Measurements from ENCODE around the gene PIWIL4.
"Not testable (repeated sequence)": the region's sequence is repeated elsewhere in the genome, so short reads cannot be mapped to it uniquely, and the experiment has no call there.

The PIWIL4 gene

GRCh38 chr11:94558932-94559331 is 8.2 kb upstream of the PIWIL4 start:
- DNase-seq (ENCODE audit: insufficient read length, low spot score) = no peak
- no peak for FAIRE-seq
- TF ChIP-seq, protein P1, sequence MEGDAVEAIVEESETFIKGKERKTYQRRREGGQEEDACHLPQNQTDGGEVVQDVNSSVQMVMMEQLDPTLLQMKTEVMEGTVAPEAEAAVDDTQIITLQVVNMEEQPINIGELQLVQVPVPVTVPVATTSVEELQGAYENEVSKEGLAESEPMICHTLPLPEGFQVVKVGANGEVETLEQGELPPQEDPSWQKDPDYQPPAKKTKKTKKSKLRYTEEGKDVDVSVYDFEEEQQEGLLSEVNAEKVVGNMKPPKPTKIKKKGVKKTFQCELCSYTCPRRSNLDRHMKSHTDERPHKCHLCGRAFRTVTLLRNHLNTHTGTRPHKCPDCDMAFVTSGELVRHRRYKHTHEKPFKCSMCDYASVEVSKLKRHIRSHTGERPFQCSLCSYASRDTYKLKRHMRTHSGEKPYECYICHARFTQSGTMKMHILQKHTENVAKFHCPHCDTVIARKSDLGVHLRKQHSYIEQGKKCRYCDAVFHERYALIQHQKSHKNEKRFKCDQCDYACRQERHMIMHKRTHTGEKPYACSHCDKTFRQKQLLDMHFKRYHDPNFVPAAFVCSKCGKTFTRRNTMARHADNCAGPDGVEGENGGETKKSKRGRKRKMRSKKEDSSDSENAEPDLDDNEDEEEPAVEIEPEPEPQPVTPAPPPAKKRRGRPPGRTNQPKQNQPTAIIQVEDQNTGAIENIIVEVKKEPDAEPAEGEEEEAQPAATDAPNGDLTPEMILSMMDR (IDR thresholded peaks at IDR 0.05; ENCODE audit: insufficient read depth, missing control alignments) = no peak

DNA sequence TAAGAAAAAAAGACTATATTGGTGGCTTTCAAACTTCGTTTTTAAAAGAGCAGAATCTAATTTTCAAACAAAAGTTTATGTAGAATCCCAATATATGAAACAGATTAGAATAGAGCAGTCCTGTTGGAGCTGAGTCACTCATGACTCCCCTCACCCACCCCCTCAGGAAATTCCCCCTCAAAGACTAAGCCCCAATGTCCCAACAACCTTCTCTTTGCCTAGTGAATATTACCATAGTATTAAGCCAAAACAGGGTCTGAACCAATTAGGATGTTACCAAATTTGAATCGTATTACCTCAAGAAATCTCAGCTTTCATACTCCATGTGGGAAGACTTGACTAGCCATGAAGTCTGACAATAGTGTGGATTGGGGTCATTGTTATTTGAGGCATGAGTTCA is 7.8 kb upstream of the PIWIL4 start:
- TF ChIP-seq, protein P1 (IDR thresholded peaks at IDR 0.05; ENCODE audit: insufficient read depth, missing control alignments) = no peak
- FAIRE-seq (no peak), DNase-seq (ENCODE audit: insufficient read length, low spot score) (no peak)

GRCh38 chr11:94560834-94561233 is 6.3 kb upstream of the PIWIL4 start:
- TF ChIP-seq, protein P1 (IDR thresholded peaks at IDR 0.05; ENCODE audit: insufficient read depth, missing control alignments) = no peak
- FAIRE-seq (no peak), DNase-seq (ENCODE audit: insufficient read length, low spot score) (no peak)

DNA sequence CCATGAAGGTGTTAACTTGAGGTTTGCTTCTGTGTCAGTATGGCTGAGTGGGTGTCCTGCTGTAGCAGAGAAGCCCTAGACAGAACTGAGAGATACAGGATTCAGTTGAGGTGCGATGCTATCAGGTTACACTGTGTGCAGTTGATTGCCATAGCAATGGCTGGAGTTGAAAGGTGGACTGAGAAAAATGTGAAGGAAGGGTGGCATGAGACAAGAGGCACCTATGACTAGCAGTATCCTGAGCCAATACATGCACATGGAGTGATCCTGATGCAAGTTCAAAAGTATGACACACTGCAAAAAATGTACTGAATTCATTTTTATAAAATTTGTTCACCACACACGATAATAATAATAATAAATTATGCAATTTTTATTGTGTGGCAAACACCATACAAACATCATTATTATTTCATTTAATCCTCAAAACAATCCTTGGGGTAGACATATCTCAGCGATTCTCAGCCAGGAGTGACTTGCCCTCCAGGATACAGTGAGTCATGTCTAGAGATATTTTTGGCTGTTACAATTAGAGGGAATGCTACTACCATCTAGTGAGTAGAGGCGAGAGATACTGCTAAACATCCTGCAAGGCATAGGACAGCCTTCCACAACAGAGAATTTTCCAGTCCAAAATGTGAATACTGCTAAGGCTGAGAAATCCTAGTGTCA is 3.9 kb upstream of the PIWIL4 start:
- FAIRE-seq = no peak
- TF ChIP-seq, protein P1 (IDR thresholded peaks at IDR 0.05; ENCODE audit: insufficient read depth, missing control alignments) = no peak
- DNase-seq (ENCODE audit: insufficient read length, low spot score) = no peak

DNA sequence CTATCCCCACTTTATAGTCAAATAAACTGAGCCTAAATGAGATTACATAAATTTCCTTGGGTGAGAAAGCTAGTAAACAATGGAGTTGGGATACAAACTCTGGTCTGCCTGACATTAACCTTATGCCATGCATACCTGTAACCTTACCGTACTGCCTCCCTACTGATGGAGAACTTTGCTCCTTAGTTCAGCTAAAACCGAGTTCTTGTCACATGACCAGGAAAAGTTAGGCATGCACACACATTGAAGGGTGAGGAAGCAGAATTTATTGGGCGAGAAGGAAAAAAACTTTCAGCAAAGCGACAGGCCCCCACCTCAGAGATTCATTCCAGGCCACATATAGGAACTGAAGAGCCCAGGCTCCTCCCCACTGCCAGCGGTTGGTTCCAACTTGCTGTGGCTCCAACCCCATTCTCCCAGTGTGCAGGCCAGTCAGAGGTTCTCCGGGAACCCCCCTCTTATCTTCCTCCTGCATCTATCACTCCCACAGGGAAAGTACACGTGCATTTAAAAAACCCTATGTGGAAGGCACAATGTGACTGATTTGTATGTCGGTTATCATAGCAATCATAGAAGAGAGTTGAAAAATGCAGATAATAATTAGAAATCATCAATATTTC is 3.2 kb upstream of the PIWIL4 start:
- no peak for DNase-seq (ENCODE audit: insufficient read length, low spot score)
- no peak for FAIRE-seq
- TF ChIP-seq, protein P1 (IDR thresholded peaks at IDR 0.05; ENCODE audit: insufficient read depth, missing control alignments) = no peak

GRCh38 chr11:94568200-94568599 is 1.0 kb downstream of the PIWIL4 start:
- DNase-seq (ENCODE audit: insufficient read length, low spot score) (no peak), FAIRE-seq (no peak)
- TF ChIP-seq, protein P1 (IDR thresholded peaks at IDR 0.05; ENCODE audit: insufficient read depth, missing control alignments) = no peak

- DNase-seq (ENCODE audit: insufficient read length, low spot score) = no peak
- TF ChIP-seq, protein P1 (IDR thresholded peaks at IDR 0.05; ENCODE audit: insufficient read depth, missing control alignments) = no peak
- no peak for FAIRE-seq
Measured at GRCh38 chr11:94568717-94569116, 1.5 kb downstream of the PIWIL4 start.

- FAIRE-seq; DNase-seq (ENCODE audit: insufficient read length, low spot score): not testable (repeated sequence)
Measured at GRCh38 chr11:94572975-94573374, 5.8 kb downstream of the PIWIL4 start.

Measured in D721Med (cell line).